AG08395 (cell line): ENCODE data around the gene MMP2.
A peak's percentile ranks its signal among the peaks of the same experiment; 100 is the strongest.

Source experiments
- DNase-seq: peaks from one replicate; pipeline ENCODE4 v3.0.0; 2012; ENCODE audit warnings: mixed read lengths, low spot score

MMP2 gene

GRCh38 chr16:55478827-55479429 lies at the start of gene MMP2:
Gene MMP2 (plus strand): TSS chr16:55479198. CDS start chr16:55479480, 282 bp downstream.
- peak; percentile 80 for DNase-seq

DNA sequence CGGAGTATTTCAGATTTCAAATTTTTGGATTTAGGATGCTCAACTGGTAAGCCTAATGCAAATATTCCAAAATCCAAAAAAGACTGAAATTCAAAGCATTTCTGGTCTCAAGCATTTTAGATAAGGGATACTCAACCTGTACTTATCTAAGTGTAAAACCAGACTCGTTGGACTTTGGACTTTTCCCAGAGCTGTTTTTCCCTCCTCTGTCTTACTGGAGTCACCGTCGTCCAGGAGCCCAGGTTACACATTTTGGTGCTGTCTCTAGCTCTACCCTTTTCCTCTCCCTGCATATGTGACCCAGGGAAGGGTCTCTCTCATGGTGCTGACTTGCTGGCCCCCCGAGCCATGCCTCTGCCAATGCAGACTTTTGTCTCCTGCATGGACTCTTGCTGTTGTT lies 46.0 kb upstream of the MMP2 start:
- no peak for DNase-seq

DNA sequence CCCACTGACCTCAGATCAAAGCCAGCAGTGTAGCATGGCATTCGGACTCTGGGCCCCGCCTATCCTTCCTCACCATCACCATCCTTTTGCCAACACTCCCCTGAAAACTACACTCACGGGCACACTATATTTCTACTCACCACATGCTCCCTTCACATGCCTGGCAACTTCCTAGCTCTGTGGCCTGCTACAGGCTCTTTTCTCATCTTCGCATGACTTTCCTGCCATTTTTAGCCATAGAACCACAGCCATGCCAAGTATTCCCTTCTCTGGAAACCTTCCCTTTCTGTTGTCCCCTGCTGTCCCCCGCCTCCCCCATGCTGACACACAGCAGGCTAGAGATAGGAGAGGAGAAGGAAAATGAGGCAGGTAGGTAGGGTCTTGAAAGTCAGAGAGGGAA lies 45.5 kb upstream of the MMP2 start:
- DNase-seq: no peak

GRCh38 chr16:55434000-55434399 lies 45.0 kb upstream of the MMP2 start:
- no peak for DNase-seq

DNA sequence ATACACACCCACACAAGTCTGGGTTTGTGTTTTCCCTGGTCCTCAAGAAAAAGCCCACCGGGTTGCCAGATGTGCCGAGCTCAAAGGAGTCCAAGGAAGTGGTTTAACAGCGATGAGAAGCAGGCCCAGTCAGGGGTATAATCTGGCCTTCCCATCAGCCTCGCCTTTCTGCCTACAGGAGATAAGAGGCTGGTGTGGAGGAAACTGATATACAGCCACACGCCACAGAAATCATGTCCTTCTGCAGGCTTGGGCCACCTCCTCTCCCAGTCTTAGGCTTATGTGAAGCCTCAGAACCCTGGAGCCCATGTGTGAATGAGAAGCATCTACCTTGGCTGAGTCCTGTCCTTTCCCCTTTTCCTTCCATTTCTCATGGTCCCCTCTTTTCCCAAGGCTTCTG lies 43.6 kb upstream of the MMP2 start:
- no peak for DNase-seq

DNA sequence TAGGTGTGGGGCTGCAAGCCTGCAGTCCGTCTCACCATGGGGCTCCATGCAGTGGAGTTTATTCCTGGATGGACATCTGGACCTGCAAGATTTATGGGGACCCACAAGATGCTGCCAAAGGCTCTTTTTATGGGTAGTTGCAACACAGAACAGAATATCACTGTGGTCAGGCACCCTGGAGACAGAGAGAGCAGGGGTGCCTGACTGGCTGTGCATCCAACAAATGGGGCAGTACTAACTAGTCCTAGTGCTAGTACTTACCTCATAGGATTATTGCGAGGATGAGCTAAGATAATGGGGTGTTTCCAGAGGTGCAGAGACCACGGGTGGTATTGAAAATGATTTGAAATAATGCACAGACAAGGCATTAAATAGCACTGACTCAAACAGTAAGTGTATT lies 42.4 kb upstream of the MMP2 start:
- DNase-seq: no peak

DNA sequence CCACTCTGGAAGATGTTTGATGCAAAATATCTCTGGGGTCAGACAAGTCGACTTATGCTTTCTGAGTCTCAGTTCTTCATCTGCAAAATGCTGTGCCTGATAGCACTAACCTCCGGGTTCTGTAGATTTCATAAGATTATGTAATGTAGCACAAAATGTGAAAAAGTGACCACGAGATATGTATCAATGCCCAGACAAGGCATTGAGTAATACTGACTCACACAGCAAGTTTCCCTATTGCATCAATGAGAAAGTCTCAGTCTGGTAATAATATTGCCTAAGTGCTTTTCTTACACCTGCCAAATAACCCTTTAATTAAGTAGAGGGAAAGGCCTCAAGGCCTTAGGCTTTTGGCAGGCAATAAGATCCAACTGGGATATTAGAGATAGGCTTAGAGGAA lies 41.4 kb upstream of the MMP2 start:
- DNase-seq: peak; percentile 63

DNA sequence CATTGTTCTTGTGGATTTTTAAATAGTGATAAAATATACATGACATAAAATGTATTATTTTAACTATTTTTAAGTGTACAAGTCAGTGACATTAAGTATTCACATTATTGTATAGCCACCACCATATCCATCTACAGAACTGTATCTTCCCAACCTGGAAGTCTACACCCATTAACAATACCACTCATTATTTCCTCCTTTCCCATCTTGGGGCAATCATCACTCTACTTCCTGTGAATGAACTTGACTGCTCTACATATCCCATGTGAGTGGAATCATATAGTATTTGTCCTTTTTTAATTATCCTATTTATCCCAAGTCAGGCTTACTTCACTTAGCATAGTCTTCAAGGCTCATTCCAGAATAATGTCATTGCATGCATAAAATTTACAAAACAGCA lies 40.7 kb upstream of the MMP2 start:
- no peak for DNase-seq

GRCh38 chr16:55439101-55439690 lies 39.8 kb upstream of the MMP2 start:
- peak; percentile 16 for DNase-seq

DNA sequence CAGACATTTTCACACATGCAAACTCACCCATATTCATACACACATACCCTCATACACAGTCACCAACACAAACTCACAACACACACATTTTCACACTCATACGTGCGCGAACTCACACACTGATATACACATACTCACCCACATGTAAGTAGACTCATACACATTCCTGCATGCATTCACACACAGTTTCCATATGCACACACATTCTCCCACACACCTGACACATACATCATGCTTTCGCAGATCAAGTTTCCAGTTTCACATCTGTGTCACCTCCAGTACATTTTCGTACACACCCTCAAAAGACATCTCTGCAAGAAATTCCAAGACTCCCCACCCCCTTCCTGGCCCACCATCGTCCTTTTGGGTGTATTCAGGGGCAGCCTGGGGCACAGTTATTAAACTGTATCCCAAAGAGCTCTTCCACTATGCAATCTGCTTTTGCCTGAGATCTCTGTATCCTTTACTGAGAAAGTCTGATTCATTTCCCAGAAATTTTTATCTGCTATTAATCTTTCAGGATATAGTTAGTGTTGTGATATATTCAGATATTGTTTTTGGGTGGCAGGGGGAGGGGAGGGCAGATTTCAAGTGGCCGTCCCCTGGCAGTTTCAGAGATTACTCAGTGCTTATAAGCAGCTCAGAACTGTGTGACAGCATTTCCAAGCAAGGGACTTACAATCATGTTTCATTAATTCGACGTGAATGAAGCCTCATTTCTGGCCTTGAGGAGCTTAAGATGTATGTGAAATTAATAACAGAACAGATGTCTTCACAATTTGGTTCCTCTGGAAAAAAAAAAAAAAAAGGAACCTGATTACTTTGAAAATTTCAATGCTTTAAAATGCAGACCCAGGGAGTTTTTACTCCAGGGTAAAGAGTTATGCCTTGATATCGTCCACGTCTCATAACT lies 35.3 kb upstream of the MMP2 start:
- DNase-seq: no peak

DNA sequence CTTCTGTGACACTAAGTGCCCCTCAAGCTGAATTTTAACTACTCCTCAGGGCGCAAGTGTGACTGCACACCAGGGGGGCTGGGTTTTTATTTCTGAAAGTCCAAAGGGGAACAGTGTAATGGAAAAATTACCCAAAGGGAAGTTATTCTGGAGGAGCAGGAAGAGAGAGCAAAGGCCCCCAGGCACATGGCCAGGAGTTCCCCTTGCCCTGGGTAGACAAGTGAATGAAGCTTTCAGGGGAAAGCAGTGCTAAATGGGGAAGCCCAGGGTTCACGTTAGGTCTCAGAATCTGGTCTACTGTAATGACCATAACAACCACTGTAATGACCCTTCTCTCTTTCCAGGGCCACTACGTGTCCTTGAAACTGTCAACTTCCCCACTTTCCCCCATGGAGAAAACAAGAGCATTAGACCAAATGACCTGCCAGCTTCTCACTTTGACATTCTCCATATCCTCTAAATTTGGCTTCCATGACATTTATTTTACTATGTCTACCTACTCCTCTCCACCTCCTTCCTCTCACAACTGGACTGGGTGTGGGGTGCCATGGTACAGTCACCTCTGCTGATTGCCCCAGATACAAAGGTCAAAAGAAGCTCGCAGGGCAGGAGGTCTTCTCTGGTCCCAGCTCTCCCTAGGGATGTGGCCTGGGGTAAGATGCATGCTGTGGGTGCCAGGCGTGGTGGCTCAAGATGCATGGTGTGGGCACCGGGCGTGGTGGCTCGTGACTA lies 34.1 kb upstream of the MMP2 start:
- DNase-seq: no peak

- no peak for DNase-seq
Observed at GRCh38 chr16:55447231-55447630, 31.8 kb upstream of the MMP2 start.

GRCh38 chr16:55452996-55453395 lies 26.0 kb upstream of the MMP2 start:
- no peak for DNase-seq

GRCh38 chr16:55453909-55454308 lies 25.1 kb upstream of the MMP2 start:
- DNase-seq: no peak

DNA sequence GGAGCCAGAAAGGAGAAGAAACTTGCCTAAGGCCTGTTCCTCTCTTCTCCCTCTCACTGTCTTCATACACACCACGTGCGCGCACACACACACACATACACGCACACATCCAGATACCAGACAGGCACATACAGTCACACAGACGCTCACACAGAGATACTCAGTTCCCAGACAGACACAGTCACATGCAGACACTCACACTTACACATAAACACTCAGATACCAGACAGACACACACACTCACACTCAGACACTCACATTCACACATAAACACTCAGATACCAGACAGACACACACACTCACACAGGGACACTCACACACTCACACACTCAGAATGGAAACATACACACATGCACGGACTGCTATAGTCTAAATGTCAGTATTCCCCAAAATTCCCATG lies 24.1 kb upstream of the MMP2 start:
- DNase-seq: no peak

DNA sequence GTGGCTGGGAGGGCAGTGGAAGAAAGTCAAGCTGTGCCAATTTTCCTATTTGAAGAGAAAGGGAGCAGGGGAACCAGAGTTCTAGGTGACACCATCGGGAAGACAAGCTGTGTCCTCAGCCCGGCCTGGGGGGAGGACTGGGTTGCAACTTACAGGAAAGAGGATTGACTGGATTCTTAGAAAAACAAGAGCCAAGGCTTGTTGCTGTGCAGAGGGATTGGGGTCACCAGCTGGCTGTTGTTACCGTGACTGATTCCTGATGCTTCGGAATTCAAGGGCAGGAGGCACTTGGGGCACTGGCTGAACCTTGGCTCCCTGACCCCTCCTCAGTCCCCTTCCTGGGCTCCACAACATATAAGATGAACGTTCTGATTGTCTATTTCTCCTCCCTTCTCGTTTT lies 16.8 kb upstream of the MMP2 start:
- DNase-seq: no peak

GRCh38 chr16:55464375-55464774 lies 14.6 kb upstream of the MMP2 start:
- DNase-seq: no peak

DNA sequence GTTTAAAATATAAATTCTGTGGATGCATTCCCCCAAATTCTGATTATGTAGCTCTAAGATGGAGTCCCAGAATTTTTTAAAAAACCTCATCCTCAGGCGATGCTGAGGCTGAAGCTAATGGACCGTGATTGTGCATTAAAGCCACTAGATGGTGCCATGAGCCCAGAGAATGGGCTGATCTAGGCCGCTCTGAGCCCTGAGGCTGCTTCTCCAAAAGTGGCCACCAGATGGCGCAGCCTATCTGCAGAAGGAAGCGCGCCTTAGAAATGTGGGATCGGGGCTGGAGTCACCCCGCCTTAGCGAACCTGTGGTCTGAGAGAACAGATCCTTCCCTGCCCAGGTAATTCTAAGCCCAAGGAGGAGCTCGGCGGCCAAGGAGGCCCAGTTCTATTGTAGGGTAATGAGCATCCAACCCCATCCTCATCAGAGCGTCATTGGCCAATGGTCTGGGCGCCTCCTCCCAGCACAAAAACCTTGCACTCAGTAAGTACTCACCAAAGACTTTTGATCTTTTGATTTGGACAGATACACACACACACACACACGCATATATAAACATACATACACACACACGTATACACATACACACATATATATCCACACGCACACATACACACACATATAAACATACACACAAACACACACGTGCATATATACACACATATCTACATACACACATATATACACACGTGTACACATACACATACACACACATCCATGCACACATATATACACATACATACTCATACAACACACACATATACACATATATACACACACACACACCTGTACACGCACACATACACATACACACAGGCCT lies 13.7 kb upstream of the MMP2 start:
- peak; percentile 87 for DNase-seq

DNA sequence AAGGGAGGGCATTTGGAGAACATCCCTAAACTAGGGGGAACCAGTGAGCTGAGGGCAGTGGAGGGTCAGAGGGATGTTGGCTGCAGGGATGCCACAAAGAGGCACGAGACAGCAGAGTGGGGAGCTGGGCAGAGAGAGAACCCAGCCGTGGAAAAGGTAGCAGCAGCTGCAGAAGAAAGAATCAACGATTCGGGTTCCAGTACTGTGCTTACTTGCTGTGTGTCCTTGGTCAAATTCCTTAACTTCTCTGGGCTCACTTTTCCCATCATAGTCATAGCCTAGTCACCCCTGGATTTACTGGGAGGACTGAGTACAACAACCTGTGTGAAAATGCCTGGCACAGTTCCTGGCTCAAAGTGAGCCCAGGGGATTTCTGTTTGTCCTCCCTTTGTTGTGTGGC lies 12.8 kb upstream of the MMP2 start:
- no peak for DNase-seq

- DNase-seq: no peak
Observed at GRCh38 chr16:55467898-55468297, 11.1 kb upstream of the MMP2 start.

GRCh38 chr16:55468352-55468990 lies 10.5 kb upstream of the MMP2 start:
- DNase-seq: no peak
